ENCODE results near the gene PRKCH. TPM values are rescaled to one million over a fixed set of nuclear protein-coding genes. Genes with fewer than 3 reads are reported as not detected.

PRKCH gene
- 0.99 TPM for polyA plus RNA-seq (2013, experiment 1 of 2)
- 1.2 TPM for polyA plus RNA-seq (2013, experiment 2 of 2)

GRCh38 chr14:61321385-61322010 is at the start of gene PRKCH:
Gene PRKCH, plus strand, starts transcription at chr14:61321579. Its CDS starts 523 bp downstream, at chr14:61322102.
- Histone ChIP-seq H2BK12ac (ENCODE audit: low read length) (peak within 1 kb of the TSS; percentile 66), H3K18ac (ENCODE audit: low read length) (peak within 1 kb of the TSS; percentile 93), H3K23ac (ENCODE audit: low read depth, low read length, poor library complexity) (peak within 1 kb of the TSS; percentile 70), H4K8ac (ENCODE audit: low read depth, low read length) (no peak within 1 kb of the TSS), H3K9ac (ENCODE audit: low read depth, low read length, poor library complexity) (peak within 1 kb of the TSS; percentile 66), H2BK15ac (ENCODE audit: low read length) (peak within 1 kb of the TSS; percentile 91), H3K79me1 (ENCODE audit: low read depth, low read length) (no peaks in the 10 kb centered on the region), H3K27me3 (ENCODE audit: control insufficient read depth in 3 of 3, insufficient read depth in 3 of 3, low read depth in 1 of 3, low read length in 3 of 3) (peaks cover 7 to 56% (median 29%) of the 10 kb centered on the region in 3 experiments), H3K14ac (ENCODE audit: low read length) (peak within 1 kb of the TSS; percentile 85), H2AFZ (ENCODE audit: low read length) (peak within 1 kb of the TSS; percentile 84), H3K4me1 (ENCODE audit: control insufficient read depth in 2 of 2, insufficient read depth in 1 of 2, low read depth in 1 of 2, low read length in 2 of 2) (peaks cover 0 to 3% of the 10 kb centered on the region in 2 donors), H2BK5ac (ENCODE audit: low read length) (no peak within 1 kb of the TSS), H3K36me3 (replicated peaks in 1 of 2; ENCODE audit: control insufficient read depth in 2 of 2, insufficient read depth in 2 of 2, low read length in 2 of 2) (no peaks in the 10 kb centered on the region), H4K91ac (ENCODE audit: low read depth, low read length, poor library complexity) (no peak within 1 kb of the TSS), H3K4me2 (ENCODE audit: insufficient read depth, low read length, poor library complexity, severe bottlenecking) (peak within 1 kb of the TSS; percentile 82), H2AK5ac (ENCODE audit: low read depth, low read length) (no peak within 1 kb of the TSS), H3K9me3 (replicated peaks in 1 of 2; ENCODE audit: control insufficient read depth in 2 of 2, insufficient read depth in 1 of 2, low read depth in 1 of 2, low read length in 2 of 2) (no peaks in the 10 kb centered on the region), H3K27ac (replicated peaks; ENCODE audit: low read length) (no peak within 1 kb of the TSS), H3K4ac (ENCODE audit: low read length) (no peak within 1 kb of the TSS), H2BK120ac (ENCODE audit: low read depth, low read length) (no peak within 1 kb of the TSS), H3K4me3 (ENCODE audit: low read length in 2 of 2) (peak within 1 kb of the TSS in 1 of 2 donors; percentile 88)
- DNase-seq (ENCODE audit: low spot score): peak; percentile 23
- WGBS, 2 donors (ENCODE audit: extremely low coverage in 2 of 2, insufficient read length in 2 of 2, insufficient replicate concordance in 1 of 2): no CpG with 5 or more reads among the region's 66 CpGs

- Histone ChIP-seq H2AFZ (ENCODE audit: low read length) (no peak overlapping the region), H3K23ac (ENCODE audit: low read depth, low read length, poor library complexity) (no peak overlapping the region), H3K4me2 (ENCODE audit: insufficient read depth, low read length, poor library complexity, severe bottlenecking) (no peak overlapping the region), H2BK15ac (ENCODE audit: low read length) (no peak overlapping the region), H3K4me1 (ENCODE audit: control insufficient read depth in 2 of 2, insufficient read depth in 1 of 2, low read depth in 1 of 2, low read length in 2 of 2) (no peaks in the 10 kb centered on the region), H3K27me3 (ENCODE audit: control insufficient read depth in 3 of 3, insufficient read depth in 3 of 3, low read depth in 1 of 3, low read length in 3 of 3) (peaks cover 16 to 64% (median 28%) of the 10 kb centered on the region in 3 experiments), H4K8ac (ENCODE audit: low read depth, low read length) (no peak overlapping the region), H3K27ac (replicated peaks; ENCODE audit: low read length) (no peak overlapping the region), H2BK5ac (ENCODE audit: low read length) (no peak overlapping the region), H3K4me3 (ENCODE audit: low read length in 2 of 2) (no peak overlapping the region), H2BK12ac (ENCODE audit: low read length) (no peak overlapping the region), H3K9me3 (replicated peaks in 1 of 2; ENCODE audit: control insufficient read depth in 2 of 2, insufficient read depth in 1 of 2, low read depth in 1 of 2, low read length in 2 of 2) (peaks cover 0 to 7% of the 10 kb centered on the region in 2 donors), H3K18ac (ENCODE audit: low read length) (no peak overlapping the region), H3K36me3 (replicated peaks in 1 of 2; ENCODE audit: control insufficient read depth in 2 of 2, insufficient read depth in 2 of 2, low read length in 2 of 2) (no peaks in the 10 kb centered on the region), H2BK120ac (ENCODE audit: low read depth, low read length) (no peak overlapping the region), H3K4ac (ENCODE audit: low read length) (no peak overlapping the region), H4K91ac (ENCODE audit: low read depth, low read length, poor library complexity) (no peak overlapping the region), H3K79me1 (ENCODE audit: low read depth, low read length) (no peaks in the 10 kb centered on the region), H2AK5ac (ENCODE audit: low read depth, low read length) (no peak overlapping the region), H3K9ac (ENCODE audit: low read depth, low read length, poor library complexity) (no peak overlapping the region), H3K14ac (ENCODE audit: low read length) (no peak overlapping the region)
- WGBS, 2 donors (ENCODE audit: extremely low coverage in 2 of 2, insufficient read length in 2 of 2, insufficient replicate concordance in 1 of 2): no CpG with 5 or more reads among the region's 1 CpG
- no peak for DNase-seq (ENCODE audit: low spot score)
Measured at GRCh38 chr14:61277232-61277631, 44.1 kb upstream of the PRKCH start.

GRCh38 chr14:61277784-61278183 is 43.6 kb upstream of the PRKCH start:
- Histone ChIP-seq H3K9ac (ENCODE audit: low read depth, low read length, poor library complexity) (no peak overlapping the region), H2BK12ac (ENCODE audit: low read length) (no peak overlapping the region), H3K4ac (ENCODE audit: low read length) (no peak overlapping the region), H3K18ac (ENCODE audit: low read length) (no peak overlapping the region), H2BK15ac (ENCODE audit: low read length) (no peak overlapping the region), H2BK5ac (ENCODE audit: low read length) (no peak overlapping the region), H2AK5ac (ENCODE audit: low read depth, low read length) (no peak overlapping the region), H2BK120ac (ENCODE audit: low read depth, low read length) (no peak overlapping the region), H3K4me1 (ENCODE audit: control insufficient read depth in 2 of 2, insufficient read depth in 1 of 2, low read depth in 1 of 2, low read length in 2 of 2) (no peaks in the 10 kb centered on the region), H3K36me3 (replicated peaks in 1 of 2; ENCODE audit: control insufficient read depth in 2 of 2, insufficient read depth in 2 of 2, low read length in 2 of 2) (no peaks in the 10 kb centered on the region), H3K9me3 (replicated peaks in 1 of 2; ENCODE audit: control insufficient read depth in 2 of 2, insufficient read depth in 1 of 2, low read depth in 1 of 2, low read length in 2 of 2) (peaks cover 0 to 7% of the 10 kb centered on the region in 2 donors), H3K27me3 (ENCODE audit: control insufficient read depth in 3 of 3, insufficient read depth in 3 of 3, low read depth in 1 of 3, low read length in 3 of 3) (peaks cover 16 to 70% (median 28%) of the 10 kb centered on the region in 3 experiments), H3K27ac (replicated peaks; ENCODE audit: low read length) (no peak overlapping the region), H2AFZ (ENCODE audit: low read length) (no peak overlapping the region), H4K91ac (ENCODE audit: low read depth, low read length, poor library complexity) (no peak overlapping the region), H3K14ac (ENCODE audit: low read length) (no peak overlapping the region), H3K4me2 (ENCODE audit: insufficient read depth, low read length, poor library complexity, severe bottlenecking) (no peak overlapping the region), H3K23ac (ENCODE audit: low read depth, low read length, poor library complexity) (no peak overlapping the region), H4K8ac (ENCODE audit: low read depth, low read length) (no peak overlapping the region), H3K4me3 (ENCODE audit: low read length in 2 of 2) (no peak overlapping the region), H3K79me1 (ENCODE audit: low read depth, low read length) (no peaks in the 10 kb centered on the region)
- DNase-seq (ENCODE audit: low spot score): no peak
- no CpG with 5 or more reads among the region's 4 CpGs for WGBS, 2 donors (ENCODE audit: extremely low coverage in 2 of 2, insufficient read length in 2 of 2, insufficient replicate concordance in 1 of 2)

GRCh38 chr14:61279082-61279481 is 42.3 kb upstream of the PRKCH start:
- peaks cover 18 to 75% (median 28%) of the 10 kb centered on the region in 3 experiments for H3K27me3 ChIP-seq (ENCODE audit: control insufficient read depth in 3 of 3, insufficient read depth in 3 of 3, low read depth in 1 of 3, low read length in 3 of 3)
- WGBS, 2 donors (ENCODE audit: extremely low coverage in 2 of 2, insufficient read length in 2 of 2, insufficient replicate concordance in 1 of 2): no CpG with 5 or more reads among the region's 5 CpGs

More at GRCh38 chr14:61279082-61279481, 42.3 kb upstream of the PRKCH start:
- Histone ChIP-seq H3K18ac (ENCODE audit: low read length) (no peak overlapping the region), H2AFZ (ENCODE audit: low read length) (no peak overlapping the region), H3K9ac (ENCODE audit: low read depth, low read length, poor library complexity) (no peak overlapping the region), H3K4ac (ENCODE audit: low read length) (no peak overlapping the region), H3K79me1 (ENCODE audit: low read depth, low read length) (no peaks in the 10 kb centered on the region), H3K4me3 (ENCODE audit: low read length in 2 of 2) (no peak overlapping the region), H3K14ac (ENCODE audit: low read length) (no peak overlapping the region), H2BK12ac (ENCODE audit: low read length) (no peak overlapping the region), H3K4me1 (ENCODE audit: control insufficient read depth in 2 of 2, insufficient read depth in 1 of 2, low read depth in 1 of 2, low read length in 2 of 2) (no peaks in the 10 kb centered on the region), H3K27ac (replicated peaks; ENCODE audit: low read length) (no peak overlapping the region), H2AK5ac (ENCODE audit: low read depth, low read length) (no peak overlapping the region), H4K91ac (ENCODE audit: low read depth, low read length, poor library complexity) (no peak overlapping the region), H2BK15ac (ENCODE audit: low read length) (no peak overlapping the region), H4K8ac (ENCODE audit: low read depth, low read length) (no peak overlapping the region), H3K36me3 (replicated peaks in 1 of 2; ENCODE audit: control insufficient read depth in 2 of 2, insufficient read depth in 2 of 2, low read length in 2 of 2) (no peaks in the 10 kb centered on the region), H3K4me2 (ENCODE audit: insufficient read depth, low read length, poor library complexity, severe bottlenecking) (no peak overlapping the region), H2BK120ac (ENCODE audit: low read depth, low read length) (no peak overlapping the region), H3K23ac (ENCODE audit: low read depth, low read length, poor library complexity) (no peak overlapping the region), H2BK5ac (ENCODE audit: low read length) (no peak overlapping the region), H3K9me3 (replicated peaks in 1 of 2; ENCODE audit: control insufficient read depth in 2 of 2, insufficient read depth in 1 of 2, low read depth in 1 of 2, low read length in 2 of 2) (peaks cover 0 to 7% of the 10 kb centered on the region in 2 donors)
- no peak for DNase-seq (ENCODE audit: low spot score)

All from neuronal stem cell (in vitro differentiated cells).